GM18505 (cell line): Measurements from ENCODE around the gene GHRH.

Experiments
- ATAC-seq: cut with Tn5 transposase; IDR thresholded peaks from one replicate; pipeline ENCODE4 v1.9.1; 2021; ENCODE audit not compliant: unreplicated experiment
- POLR2A ChIP-seq: IDR thresholded peaks from 4 replicates; pipeline ENCODE4 v1.6.1; 2011; ENCODE audit warnings: borderline replicate concordance; ENCODE audit not compliant: insufficient read depth, insufficient read length; ENCODE audit errors: extremely low read depth

GHRH gene

GRCh38 chr20:37261714-37262113 is at the start of gene GHRH:
Gene GHRH (minus strand): TSS chr20:37261814. CDS start chr20:37256889, 4,925 bp downstream.
- no peak for TF ChIP-seq POLR2A
- no peak for ATAC-seq

- ATAC-seq = no peak
- no peak for TF ChIP-seq POLR2A
Observed at GRCh38 chr20:37310951-37311350, 49.3 kb upstream of the GHRH start.

GRCh38 chr20:37309936-37310590 is 48.4 kb upstream of the GHRH start:
- ATAC-seq = no peak
- TF ChIP-seq POLR2A = no peak

- TF ChIP-seq POLR2A = no peak
Observed at GRCh38 chr20:37309290-37309689, 47.7 kb upstream of the GHRH start.

GRCh38 chr20:37308086-37309050 is 46.8 kb upstream of the GHRH start:
- no peak for TF ChIP-seq POLR2A
- ATAC-seq = peak; percentile 76

More at GRCh38 chr20:37309290-37309689, 47.7 kb upstream of the GHRH start:
- ATAC-seq = no peak

- ATAC-seq = no peak
- TF ChIP-seq POLR2A = no peak
Observed at GRCh38 chr20:37305839-37306238, 44.2 kb upstream of the GHRH start.

GRCh38 chr20:37305079-37305478 is 43.5 kb upstream of the GHRH start:
- no peak for ATAC-seq
- TF ChIP-seq POLR2A = no peak

GRCh38 chr20:37303637-37304036 is 42.0 kb upstream of the GHRH start:
- ATAC-seq = no peak
- TF ChIP-seq POLR2A = no peak

GRCh38 chr20:37302981-37303380 is 41.4 kb upstream of the GHRH start:
- no peak for TF ChIP-seq POLR2A
- ATAC-seq = no peak

- ATAC-seq = no peak
Observed at GRCh38 chr20:37301558-37301957, 39.9 kb upstream of the GHRH start.

GRCh38 chr20:37301120-37301519 is 39.5 kb upstream of the GHRH start:
- no peak for TF ChIP-seq POLR2A
- no peak for ATAC-seq

More at GRCh38 chr20:37301558-37301957, 39.9 kb upstream of the GHRH start:
- TF ChIP-seq POLR2A = no peak

GRCh38 chr20:37299718-37300528 is 38.3 kb upstream of the GHRH start:
- no peak for TF ChIP-seq POLR2A
- ATAC-seq = no peak
